Measurements from ENCODE around the gene EI24.

DNA sequence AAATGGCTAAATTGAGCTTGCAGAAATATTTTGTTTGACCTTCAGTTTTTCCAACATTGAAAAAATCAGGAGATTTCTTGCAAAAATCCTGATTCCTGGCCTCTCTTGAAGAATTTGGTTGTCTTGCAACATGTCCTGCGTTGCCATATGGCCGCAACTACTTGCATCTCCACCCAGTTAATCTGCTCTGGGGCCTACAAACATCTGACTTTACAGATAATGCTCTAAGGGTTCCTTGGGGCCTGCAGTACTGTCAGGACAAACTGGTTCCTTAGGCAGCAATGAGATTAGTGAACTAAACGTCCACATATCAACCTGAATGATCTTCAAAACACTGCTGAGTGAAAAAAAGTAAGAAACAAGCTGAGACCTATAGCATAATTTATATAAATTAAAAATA lies 36.6 kb upstream of the EI24 start:
- TF ChIP-seq, protein P1, sequence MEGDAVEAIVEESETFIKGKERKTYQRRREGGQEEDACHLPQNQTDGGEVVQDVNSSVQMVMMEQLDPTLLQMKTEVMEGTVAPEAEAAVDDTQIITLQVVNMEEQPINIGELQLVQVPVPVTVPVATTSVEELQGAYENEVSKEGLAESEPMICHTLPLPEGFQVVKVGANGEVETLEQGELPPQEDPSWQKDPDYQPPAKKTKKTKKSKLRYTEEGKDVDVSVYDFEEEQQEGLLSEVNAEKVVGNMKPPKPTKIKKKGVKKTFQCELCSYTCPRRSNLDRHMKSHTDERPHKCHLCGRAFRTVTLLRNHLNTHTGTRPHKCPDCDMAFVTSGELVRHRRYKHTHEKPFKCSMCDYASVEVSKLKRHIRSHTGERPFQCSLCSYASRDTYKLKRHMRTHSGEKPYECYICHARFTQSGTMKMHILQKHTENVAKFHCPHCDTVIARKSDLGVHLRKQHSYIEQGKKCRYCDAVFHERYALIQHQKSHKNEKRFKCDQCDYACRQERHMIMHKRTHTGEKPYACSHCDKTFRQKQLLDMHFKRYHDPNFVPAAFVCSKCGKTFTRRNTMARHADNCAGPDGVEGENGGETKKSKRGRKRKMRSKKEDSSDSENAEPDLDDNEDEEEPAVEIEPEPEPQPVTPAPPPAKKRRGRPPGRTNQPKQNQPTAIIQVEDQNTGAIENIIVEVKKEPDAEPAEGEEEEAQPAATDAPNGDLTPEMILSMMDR (IDR thresholded peaks at IDR 0.05; ENCODE audit: low read depth, low read length) = no peak
- no peak for TF ChIP-seq EZH2phosphoT487 (IDR thresholded peaks at IDR 0.05; ENCODE audit: low read depth)
